C4-2B (cell line): ENCODE measurements around the gene ANKRD44.
A peak's percentile ranks its signal among the peaks of the same experiment; 100 is the strongest.
"Not testable (repeated sequence)": the region's sequence is repeated elsewhere in the genome, so short reads cannot be mapped to it uniquely, and the experiment has no call there.

Source experiments
- H3K27ac ChIP-seq: fragments of 450-650 bp; 2 replicates; pipeline ENCODE4 v1.5.1; 2017
- ZFX ChIP-seq: fragments of 450-650 bp; IDR thresholded peaks from 2 replicates; pipeline ENCODE4 v1.6.1; 2017
- TF ChIP-seq, protein P1 (sequence below): fragments of 450-650 bp; conservative IDR thresholded peaks from 2 replicates; pipeline ENCODE4 v1.5.1; 2017; ENCODE audit warnings: mild to moderate bottlenecking

The ANKRD44 gene

DNA sequence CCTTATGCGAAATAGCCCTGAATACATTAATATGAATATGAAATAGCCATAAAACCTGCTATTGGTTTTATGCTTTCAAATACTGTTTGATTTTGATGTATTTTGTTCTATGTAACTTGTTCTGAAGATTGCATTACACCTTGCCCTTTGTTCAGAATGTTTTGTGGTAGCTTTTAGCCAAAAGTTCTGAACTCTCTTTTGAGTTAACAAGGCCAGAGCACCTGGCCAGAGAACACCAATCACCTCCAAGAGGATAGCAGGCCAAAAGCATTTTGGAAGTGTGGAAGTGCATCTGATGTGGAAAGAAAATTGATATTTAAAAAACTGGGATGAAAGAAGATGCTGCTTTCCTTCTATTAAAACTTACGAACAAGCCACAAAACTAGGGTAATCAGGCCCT, 297.5 kb downstream of the ANKRD44 start:
- H3K27ac ChIP-seq, result no peak overlapping the region
- TF ChIP-seq, protein P1, sequence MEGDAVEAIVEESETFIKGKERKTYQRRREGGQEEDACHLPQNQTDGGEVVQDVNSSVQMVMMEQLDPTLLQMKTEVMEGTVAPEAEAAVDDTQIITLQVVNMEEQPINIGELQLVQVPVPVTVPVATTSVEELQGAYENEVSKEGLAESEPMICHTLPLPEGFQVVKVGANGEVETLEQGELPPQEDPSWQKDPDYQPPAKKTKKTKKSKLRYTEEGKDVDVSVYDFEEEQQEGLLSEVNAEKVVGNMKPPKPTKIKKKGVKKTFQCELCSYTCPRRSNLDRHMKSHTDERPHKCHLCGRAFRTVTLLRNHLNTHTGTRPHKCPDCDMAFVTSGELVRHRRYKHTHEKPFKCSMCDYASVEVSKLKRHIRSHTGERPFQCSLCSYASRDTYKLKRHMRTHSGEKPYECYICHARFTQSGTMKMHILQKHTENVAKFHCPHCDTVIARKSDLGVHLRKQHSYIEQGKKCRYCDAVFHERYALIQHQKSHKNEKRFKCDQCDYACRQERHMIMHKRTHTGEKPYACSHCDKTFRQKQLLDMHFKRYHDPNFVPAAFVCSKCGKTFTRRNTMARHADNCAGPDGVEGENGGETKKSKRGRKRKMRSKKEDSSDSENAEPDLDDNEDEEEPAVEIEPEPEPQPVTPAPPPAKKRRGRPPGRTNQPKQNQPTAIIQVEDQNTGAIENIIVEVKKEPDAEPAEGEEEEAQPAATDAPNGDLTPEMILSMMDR, result no peak
- no peak for TF ChIP-seq ZFX

GRCh38 chr2:197011801-197012641, 298.6 kb downstream of the ANKRD44 start:
- no peak overlapping the region for H3K27ac ChIP-seq
- no peak for TF ChIP-seq ZFX
- TF ChIP-seq, protein P1, result peak; percentile 86

DNA sequence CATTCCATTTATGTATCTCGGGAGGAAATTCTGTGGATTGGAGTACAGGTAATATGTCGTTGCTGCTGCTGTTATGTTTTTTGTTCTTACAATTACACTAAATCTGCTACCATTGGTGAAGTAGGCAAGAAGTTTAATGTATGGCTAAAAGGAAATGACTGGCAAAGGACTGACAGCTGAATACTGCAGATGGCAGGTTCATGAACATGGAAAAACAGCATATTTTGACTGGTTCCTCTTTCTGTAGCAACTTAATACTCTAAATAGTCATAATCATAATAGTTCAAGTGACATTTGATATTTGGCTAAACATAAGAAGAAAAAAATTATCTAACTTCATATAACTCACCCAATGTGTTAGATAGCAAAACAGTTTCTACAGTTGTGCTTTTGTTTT, 299.6 kb downstream of the ANKRD44 start:
- no peak overlapping the region for H3K27ac ChIP-seq
- TF ChIP-seq, protein P1, result no peak
- no peak for TF ChIP-seq ZFX

DNA sequence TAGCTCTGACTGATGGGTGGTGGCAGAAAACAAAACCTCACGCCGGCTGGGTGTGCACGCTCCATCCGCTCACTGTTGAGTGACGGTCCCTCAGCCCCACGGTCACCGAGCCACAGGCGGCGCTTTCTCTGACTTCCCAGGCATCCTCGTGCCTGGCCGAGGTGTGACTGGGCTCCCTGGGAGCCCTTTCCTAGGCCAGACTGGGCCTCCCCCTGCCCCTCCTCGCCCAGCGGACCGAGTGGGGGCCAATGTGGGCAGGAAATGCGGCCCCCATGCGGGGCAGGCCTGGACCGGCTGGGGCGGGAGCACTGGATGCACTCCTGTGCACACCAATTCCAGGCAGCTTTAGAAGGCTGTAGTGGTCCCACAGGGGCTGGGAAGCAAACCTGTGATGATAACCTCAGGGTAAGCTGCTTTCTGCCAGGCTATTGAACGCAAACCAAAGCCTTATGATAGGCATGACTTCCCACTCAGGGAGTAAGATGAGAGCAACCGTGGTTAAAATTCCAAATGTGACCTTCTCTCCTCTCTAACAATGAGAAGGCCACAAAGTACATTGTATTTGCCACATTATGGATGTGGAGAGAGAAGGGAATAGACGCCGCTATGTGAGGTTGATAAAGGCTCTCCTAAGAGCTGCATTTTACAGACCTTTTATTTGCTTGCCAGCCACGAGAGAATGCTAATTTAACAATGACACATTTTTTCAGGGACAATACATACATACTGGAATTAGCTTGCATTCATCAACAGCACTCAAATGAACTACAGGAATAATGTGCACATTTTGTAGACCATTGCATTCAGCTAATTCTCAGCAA, 300.2 kb downstream of the ANKRD44 start:
- TF ChIP-seq ZFX, result no peak
- TF ChIP-seq, protein P1, result no peak
- no peak overlapping the region for H3K27ac ChIP-seq

DNA sequence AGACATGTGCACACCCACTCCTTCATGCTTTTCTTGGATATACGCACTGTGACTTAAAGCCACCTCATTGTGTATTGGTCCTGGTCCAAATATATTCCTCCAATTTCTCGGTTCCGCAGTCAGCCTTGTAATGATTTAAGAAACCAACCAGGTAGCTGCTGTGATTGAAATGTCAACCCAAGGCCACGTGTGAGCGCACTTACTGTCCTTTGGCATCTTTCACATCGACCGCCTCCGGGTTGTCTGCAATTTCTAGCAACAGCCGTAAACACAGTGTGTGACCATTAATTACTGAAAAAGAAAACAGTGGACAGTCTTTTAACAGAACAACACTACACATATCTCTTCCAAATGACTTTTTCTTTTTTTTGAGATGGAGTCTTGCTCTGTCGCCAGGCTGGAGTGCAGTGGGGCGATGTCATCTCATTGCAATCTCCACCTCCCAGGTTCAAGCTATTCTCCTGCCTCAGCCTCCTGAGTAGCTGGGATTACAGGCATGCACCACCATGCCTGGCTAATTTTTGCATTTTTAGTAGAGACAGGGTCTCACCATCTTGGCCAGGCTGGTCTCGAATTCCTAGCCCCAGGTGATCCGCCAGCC, 301.7 kb downstream of the ANKRD44 start:
- H3K27ac ChIP-seq, result not testable (repeated sequence)

GRCh38 chr2:197007716-197008628, 302.6 kb downstream of the ANKRD44 start:
- no peak overlapping the region for H3K27ac ChIP-seq
- TF ChIP-seq ZFX, result no peak
- TF ChIP-seq, protein P1, result no peak

- no peak for TF ChIP-seq ZFX
- TF ChIP-seq, protein P1, result no peak
- no peak overlapping the region for H3K27ac ChIP-seq
These were observed 308.7 kb downstream of the ANKRD44 start for GRCh38 chr2:197001921-197002320.
